NOMO-1 treated with DMSO at 0.1 percent for 48 hours (cell line): Measurements from ENCODE around the gene OSBPL6.
"Not testable (repeated sequence)": the region's sequence is repeated elsewhere in the genome, so short reads cannot be mapped to it uniquely, and the experiment has no call there.

Source experiments
- DNase-seq: peaks from one replicate; lab custom pipeline; 2025; ENCODE audit not compliant: unreplicated experiment; lab: John Stamatoyannopoulos, UW

Gene OSBPL6

DNA sequence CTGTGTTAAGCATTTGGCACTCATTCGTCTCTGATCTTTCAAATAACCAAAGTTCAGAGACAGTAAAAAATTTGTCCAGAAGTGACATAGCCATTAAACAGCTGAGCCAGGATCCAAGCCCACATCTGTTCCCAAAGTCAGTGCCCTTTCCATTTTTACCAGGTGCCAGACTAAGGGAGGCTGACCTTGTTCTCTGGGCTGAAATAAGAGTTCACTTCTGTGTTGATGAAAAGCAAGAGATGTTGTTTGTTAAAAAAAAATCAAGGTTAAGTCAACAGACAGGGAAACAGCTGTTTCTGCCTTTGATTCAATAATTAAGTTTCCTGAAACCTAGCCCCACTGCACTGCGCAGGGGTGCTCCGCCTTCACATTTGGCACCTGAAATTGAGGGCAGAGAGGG lies 139.5 kb downstream of the OSBPL6 start:
- no peak for DNase-seq

DNA sequence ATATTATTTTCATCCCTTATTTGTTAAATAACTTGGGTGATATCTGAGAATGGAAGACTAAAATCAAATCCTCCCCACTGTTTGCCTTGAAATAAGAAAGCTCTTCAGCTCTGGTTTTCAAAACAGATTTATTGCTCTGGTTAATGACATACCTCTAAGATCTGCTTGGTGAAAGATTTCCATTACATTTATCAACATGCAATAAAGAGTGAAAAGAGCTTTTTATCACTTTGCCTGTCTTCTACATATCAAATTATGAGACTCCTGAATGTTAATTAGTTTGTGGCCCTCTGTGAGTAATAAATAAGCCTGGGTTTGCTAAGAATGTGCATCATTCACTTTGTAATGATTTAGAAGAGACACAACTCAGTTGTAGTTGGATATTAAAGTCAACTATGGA lies 140.9 kb downstream of the OSBPL6 start:
- DNase-seq = no peak

DNA sequence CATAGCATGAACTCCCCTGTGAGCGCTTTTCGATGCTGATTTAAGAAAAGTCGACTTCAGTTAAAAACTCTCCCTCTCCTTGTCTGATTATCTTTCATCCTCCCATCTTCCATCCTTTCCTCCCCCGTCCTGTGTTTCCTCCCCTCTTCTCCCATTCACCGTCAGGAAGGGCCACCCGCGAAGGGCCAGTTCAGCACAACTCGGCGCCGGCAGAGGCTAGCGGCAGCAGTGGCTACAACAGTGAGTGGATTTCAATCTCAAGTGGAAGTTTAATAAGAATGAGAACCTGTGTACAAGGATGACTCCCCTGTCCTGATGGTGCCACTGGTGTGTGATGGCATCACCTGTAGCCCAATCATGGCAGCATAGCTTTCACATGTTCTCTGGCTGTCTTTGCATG lies 149.8 kb downstream of the OSBPL6 start:
- DNase-seq = no peak

DNA sequence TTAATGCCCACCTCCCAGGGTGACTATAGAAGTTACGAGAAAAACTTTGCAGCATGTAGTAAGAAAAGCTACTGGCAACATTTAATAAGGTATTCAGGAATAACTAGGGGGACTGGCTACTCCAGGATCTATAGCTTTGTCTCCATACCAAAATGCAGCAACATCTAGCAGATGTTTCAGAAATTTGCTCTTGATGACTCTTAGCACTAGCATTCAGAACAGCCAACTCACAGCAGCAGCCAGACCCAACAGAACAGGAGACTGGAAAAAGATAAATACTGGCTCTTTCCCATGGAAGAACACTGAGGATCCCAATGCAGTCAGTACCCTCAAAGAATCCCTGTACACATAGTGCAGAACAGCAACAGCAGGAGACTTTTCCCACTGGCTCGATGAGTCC lies 151.6 kb downstream of the OSBPL6 start:
- no peak for DNase-seq

DNA sequence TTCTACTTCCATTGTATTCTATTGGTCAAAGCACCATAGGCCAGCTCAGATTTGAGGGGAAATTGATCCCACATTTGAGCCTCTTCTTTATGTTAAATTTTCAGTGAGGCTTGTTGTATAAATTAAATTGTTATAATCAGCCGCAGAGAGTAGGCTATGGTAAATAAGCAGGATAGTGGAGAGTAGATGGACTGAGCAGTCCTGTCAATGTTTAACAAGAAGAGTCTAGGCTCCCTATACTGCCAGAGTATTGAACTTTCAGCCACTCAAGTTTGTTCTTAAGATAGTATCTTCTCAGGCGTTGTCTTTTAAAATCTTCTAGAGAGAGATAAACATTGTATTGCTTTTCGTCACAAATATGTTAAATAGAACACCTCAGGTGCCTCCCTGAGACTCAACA lies 155.7 kb downstream of the OSBPL6 start:
- no peak for DNase-seq

DNA sequence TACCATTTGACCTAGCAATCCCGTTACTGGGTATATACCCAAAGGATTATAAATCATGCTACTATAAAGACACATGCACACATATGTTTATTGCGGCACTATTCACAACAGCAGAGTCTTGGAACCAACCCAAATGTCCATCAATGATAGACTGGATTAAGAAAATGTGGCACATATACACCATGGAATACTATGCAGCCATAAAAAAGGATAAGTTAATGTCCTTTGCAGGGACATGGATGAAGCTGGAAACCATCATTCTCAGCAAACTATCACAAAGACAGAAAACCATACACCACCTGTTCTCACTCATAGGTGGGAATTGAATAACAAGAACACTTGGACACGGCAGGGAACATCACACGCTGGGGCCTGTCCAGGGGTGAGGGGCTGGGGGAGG lies 163.4 kb downstream of the OSBPL6 start:
- DNase-seq = not testable (repeated sequence)

DNA sequence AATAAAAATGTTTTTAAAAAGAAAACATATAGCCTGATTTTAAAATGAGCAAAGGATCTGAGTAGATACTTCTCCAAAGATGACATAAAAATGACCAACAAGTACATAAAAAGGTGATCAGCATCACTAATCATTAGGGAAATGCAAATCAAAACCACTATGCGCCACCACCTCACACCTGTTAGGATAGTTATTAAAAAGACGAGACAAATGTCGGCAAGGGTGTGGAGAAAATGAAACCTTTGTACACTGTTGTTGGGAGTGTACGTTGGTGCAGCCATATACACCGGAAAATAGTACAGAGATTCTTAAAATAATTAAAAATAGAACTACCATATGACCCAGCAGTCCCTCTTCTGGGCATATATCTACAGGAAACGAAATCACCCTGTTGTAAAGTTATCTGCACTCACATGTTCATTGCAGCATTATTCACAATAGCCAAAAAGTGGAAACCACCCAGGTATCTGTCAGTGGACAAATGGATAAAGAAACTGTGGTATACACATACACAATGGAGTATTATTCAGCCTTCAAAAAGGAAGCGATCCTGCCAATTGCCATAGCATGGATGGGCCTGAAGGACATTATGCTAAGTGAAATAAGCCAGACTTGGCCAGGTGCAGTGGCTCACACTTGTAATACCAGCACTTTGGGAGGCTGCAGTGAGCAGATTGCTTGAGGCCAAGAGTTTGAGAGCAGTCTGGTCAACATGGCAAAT lies 165.0 kb downstream of the OSBPL6 start:
- no peak for DNase-seq

DNA sequence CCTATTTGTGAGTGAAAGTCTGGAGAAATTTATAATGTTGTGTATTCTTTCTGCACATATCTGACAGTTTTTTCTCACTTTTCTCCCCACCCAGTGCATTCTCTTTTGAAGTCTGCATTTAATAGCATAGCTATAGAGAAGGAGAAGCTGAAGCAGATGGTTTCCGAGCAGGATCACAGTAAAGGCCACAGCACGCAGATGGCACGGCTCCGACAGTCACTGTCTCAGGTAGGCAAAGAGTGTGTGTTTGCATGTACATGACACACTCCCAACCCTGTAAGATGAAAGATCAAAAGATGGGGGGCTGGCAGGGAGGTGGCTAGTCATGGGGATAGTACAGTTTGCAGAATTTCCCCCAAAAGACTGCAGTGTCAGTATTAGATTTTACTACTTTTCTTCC lies 167.3 kb downstream of the OSBPL6 start:
- no peak for DNase-seq

DNA sequence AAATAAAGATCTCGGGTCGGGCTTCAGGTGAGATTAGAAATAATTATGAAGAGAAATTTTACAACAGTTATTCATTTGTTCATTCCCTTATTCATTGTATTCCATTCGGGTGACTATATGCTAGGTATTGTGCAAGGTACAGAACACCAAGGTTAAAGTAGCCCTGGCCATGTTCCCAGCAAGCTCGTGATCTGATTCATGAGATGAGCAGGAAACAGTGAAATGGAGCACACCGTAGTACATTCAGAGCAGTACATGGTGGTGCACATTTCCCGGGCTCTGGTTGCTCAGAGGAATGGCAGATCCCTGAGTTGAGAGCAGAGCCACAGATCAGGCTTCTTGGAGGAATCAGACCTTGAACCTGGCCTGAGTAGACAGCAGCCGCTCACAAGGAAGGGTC lies 168.9 kb downstream of the OSBPL6 start:
- DNase-seq = no peak

DNA sequence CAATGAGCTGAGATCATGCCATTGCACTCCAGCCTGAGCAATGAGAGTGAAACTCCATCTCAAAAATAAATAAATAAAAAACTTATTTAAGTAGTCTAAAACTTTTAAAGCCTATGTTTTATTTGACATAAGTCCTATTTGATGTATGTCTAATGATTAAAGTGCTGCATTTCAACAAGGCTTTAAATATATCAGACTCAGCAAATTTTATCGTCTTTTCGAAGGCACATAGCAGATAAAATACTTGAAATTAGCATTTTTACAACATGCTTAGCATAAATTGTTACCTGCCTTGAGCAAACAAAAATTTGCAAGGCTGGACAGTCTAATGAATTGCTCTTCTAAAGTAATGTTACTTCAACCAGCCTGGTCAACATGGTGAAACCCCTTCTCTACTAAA lies 170.8 kb downstream of the OSBPL6 start:
- DNase-seq = no peak

DNA sequence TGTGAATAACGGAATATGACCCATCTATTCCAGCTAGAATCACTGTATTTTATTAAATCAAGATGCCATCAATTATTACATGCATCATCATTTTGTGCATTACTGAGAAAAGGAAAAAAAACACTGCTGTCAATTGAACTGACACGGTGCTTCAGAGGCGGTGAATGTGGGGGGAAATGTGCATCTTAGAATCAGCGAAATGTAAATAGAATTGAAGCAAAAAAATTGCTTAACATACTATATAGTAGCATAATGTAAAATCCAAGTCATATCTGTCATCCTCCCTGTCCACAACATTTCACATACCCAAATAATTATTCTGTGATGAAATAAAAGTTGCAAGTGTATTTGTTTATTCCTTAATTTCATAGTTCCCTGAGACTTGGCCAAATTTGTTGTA lies 172.1 kb downstream of the OSBPL6 start:
- no peak for DNase-seq

DNA sequence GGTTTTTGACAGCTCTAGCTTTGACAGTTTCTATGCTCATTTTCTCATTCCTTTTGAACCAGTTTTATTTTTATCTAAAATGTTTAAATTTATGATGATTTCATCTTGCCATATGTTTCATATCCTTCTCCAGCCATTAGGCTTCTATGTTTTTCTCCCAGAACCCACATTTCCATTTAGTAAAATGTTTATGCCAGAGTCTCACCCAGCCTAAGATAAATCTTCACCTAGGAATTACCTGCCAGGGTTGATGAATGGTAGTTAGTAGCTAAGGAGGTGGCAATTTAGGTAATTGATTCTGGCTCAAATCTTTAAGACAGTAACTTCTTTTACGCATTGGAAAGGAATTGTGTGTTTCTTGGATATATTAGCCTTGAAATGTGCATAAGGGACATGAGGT lies 173.0 kb downstream of the OSBPL6 start:
- DNase-seq = no peak

DNA sequence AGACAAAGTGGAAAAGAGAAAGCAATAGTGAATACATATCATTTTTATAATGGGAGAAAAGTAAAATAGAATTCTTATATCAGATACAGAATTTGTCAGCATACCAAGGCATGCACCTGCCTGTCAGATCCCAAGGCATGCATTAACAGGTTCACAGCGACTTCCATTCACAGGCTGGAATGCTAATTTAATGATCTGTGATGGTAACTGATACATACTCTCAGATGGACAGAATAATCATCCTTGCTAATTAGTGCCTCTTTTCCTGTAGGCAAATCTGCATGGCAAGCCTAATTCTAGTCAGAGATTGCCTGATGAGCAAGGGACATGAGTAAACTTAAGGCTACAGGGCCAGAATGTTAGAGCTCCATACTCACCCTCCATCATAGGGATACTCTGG lies 180.6 kb downstream of the OSBPL6 start:
- no peak for DNase-seq

DNA sequence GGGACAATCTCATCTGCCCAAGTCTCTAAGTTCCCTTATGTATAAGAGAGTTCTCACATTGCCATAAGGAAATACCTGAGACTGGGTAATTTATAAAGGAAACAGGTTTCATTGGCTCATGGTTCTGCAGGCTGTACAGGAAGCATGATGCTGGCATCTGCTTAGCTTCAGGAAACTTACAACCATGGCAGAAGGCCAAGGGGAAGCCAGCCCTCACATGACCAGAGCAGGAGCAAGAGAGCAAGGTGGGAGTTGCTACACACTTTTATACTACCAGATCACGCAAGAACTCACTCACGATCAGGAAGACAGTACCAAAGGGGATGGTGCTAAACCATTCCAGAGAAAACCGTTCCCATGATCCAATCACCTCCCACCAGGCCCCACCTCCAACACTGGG lies 182.7 kb downstream of the OSBPL6 start:
- no peak for DNase-seq

DNA sequence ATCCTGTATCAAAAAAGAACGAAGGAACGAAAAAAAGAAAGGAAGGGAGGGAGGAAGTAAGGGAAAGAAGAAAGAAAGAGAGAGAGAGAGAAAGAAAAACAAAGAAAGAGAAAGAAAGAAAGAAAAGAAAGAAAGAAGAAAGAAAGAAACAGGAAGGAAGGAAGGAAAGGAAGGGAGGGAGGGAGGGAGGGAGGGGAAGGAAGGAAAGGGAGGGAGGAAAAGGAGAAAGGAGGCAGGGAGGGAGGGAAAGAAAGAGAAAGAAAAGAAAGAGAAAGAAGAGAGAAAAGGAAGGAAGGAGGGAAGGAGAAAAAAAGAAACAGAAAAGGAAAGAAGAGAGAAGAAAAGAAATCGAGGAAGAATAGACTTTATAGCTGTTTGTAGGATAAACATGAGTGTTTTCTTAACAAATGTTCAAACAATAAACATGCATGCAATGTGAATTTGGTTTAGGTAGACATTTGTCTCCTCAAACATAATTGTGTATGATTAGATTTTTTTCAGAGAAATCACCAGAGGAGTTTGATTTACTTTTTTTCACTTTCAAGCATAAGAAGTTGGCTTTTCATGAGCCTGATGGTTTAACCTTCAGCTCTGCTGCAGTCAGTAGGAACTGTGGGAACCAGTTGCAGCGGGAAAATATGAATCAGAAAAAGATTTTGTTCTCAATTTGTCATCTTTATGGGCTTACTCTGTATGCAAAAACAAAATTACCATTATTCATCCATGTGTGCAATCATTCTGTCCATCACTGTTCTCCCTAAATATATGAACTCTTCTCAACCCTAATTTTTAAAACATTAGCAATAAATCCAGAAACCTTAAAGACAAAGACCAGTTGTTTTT lies 185.1 kb downstream of the OSBPL6 start:
- DNase-seq = no peak

DNA sequence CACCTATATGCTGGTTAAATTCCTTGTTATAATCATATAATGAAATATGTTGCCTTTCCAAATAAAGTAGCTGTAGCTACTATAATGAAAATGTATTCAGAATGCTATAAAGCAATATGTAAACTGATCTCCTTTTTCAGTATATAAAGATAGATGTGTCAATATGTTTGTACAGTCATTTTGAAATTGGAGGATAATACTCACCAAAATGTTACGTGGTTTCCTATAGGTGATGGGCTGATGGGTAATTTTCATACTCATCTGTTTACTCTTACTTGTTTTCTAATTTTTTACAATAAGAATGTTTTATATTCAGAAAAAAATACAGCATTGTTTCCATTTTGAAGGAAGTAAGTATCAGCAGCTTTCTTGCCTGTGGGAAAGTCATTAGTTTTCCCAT lies 186.5 kb downstream of the OSBPL6 start:
- DNase-seq = no peak

DNA sequence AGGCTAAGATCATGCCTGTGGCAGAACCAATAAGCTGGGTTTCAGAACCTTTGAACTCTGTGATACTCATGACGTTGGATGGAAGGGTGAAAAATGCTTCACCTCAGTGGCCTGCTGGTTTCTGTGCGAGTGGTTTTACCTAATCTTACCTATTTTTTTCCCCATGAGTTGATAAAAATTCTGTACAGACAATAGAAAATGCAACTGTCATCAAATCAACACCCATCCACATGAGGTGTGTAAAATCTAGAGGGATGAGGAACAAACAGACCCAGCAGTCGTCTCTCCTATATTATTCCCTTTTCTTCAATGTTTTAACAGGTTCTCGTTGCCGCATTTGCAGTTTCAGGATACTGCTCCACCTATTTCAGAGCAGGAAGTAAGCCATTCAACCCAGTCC lies 189.4 kb downstream of the OSBPL6 start:
- DNase-seq = no peak

DNA sequence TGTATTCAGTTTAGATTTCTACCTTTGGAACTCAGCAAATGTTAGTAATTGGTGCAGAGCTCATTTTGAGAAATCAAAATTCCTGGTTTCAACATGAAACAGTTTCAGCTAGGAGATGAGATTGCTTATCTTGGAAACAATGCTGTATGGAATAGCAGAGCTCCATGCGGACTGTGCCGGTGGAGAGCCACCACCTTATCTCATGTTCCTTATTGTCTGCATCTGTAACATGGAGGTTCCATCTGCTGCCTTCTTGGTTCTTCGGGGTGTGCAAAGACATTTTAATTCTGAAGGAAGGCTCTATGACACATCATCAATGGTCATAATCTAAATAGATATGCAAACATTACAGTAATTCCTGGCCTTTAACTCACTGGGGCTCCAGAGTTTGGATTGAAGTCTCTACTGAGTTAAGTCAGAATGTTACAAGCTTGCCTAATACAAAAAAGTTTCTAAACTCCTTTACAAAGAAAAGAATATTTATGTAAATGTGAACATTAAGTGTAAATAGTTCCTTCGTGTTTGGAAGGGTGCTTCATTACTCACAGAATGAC lies 191.4 kb downstream of the OSBPL6 start:
- no peak for DNase-seq

DNA sequence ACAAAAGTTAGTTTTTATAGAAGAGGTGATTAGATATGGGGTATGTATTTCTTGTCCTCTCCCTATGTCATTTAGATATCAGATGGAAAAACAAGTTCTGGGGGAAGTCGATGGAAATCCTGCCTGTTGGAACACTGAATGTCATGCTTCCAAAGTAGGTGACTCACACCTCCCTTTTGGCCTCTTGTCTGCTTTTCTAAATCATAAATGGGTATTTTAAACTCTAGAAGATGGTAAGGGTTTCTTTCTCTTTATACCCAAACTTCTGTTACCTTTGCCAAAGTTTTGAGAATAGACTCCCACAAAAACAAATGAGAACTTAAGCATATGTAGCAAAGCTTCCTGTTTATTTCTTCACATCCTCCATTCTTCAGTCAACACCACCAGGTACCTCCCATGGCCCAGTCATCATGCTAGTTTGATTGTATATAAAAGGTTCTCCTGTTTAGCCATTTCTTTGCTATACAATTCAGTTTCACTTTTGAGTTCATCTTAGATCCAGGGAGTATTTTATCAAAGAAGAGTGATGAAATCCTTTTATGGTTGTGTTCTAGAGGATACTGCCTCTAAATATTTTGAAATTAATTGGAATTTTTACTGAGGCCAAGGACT lies 192.8 kb downstream of the OSBPL6 start:
- DNase-seq = no peak

DNA sequence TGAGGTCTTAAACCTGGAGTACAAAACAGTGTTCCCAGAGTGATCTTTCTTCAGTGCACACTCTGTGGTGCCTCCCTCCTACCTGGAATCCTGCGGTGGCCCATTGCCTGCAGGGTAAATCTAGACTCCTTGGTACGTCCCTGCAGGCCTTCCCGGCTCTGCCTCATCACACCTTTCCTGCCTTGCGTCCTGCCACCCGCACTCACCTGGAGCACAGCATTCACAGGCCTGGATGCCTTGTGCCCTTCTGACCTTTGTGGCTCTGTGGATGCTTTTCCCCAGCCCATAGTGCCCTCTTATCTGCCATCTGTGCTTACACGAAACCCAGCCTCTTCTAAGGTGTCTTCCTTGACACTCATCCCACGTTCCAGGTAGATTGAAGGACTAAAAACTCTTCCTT lies 194.0 kb downstream of the OSBPL6 start:
- DNase-seq = no peak

DNA sequence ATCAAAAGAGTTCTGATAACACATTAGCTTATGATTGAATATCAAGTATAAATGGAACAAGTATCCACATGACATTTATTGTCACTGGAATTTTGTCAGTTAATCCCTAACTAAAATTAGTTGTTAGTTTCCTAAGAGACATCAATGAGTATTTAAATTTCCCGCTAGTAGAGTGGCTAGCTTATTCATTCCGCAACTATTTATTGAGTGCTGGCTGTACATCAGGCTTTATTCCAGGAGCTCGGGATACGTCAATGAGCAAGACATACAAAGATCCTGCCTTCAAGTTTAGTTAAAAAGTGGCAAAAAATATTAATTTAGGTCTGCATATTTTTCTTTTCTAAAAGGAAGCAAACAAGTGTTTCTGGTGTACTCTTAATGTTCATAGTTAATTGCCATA lies 197.4 kb downstream of the OSBPL6 start:
- no peak for DNase-seq

DNA sequence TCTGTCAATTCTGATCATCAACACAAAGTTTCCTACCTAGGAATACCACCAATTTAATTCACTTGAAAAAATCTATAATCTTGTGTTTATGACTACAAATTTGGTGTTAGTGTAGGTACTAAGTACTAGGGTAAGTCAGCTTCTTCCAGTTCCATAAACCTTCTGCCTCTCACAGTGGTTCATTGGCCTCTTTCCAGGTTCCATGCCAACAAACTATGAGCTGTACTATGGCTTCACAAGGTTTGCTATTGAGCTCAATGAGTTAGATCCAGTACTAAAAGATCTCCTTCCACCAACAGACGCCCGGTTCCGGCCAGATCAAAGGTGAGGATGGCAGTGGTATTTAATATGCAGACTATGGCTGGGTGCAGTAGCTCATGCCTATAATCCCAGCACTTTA lies 197.9 kb downstream of the OSBPL6 start:
- DNase-seq = no peak
